Right lobe of liver (tissue), 4 donors: ENCODE data around the gene UBN2.

Source experiments
- POLR2A ChIP-seq: fragments of 450-650 bp; IDR thresholded peaks from one replicate; pipeline ENCODE4 v1.6.1; 2017; ENCODE audit warnings: antibody characterized with exemption, mild to moderate bottlenecking
- TF ChIP-seq, protein P1 (sequence below), 4 donors: fragments of 200-600 bp in 3 of 4; fragments of 450-650 bp in 1 of 4; IDR thresholded peaks; one replicate each; pipeline versions ENCODE4 v1.5.1 to v1.8.0; 2016 to 2022; ENCODE audit warnings: antibody characterized with exemption in 4 of 4, mild to moderate bottlenecking in 2 of 4
- donor health status: DM: no; HTN: no; CAD: no.
- donor health status: DM: no; HTN: no; CAD: no.
- donor health status: DM: no; HTN: yes; CAD: no.

DNA sequence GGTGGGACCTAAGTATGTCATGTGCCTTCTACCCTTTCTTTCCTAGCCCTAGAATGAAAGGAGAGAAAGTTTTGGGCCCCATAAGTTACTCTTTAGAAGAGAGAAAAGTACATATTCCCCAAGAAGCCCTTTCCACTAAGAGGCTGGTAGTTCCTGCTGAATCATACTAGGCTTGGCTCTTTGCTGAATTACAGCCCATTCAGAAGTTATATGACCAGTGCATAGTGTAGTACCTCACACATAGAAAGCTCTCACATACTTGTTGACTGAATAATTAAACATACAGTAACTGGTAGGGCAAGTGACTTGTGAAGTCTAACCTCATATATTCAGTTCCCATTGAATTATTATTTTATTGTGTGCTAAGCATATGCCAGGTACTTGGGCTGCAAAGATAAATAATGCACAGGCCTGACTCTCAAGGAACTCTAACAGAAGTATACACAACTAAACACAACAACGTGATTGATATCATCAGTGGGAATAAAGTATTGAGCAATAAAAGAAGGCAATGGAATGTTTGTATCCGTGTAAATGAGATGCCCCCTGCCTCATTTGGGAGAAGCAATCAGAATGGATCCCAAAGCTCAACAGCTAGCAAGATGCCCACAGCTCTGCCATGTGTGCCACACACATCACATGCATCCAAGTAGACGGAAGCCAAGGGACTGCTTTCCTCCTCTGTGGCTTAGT is 38.9 kb upstream of the UBN2 start:
- TF ChIP-seq, protein P1, sequence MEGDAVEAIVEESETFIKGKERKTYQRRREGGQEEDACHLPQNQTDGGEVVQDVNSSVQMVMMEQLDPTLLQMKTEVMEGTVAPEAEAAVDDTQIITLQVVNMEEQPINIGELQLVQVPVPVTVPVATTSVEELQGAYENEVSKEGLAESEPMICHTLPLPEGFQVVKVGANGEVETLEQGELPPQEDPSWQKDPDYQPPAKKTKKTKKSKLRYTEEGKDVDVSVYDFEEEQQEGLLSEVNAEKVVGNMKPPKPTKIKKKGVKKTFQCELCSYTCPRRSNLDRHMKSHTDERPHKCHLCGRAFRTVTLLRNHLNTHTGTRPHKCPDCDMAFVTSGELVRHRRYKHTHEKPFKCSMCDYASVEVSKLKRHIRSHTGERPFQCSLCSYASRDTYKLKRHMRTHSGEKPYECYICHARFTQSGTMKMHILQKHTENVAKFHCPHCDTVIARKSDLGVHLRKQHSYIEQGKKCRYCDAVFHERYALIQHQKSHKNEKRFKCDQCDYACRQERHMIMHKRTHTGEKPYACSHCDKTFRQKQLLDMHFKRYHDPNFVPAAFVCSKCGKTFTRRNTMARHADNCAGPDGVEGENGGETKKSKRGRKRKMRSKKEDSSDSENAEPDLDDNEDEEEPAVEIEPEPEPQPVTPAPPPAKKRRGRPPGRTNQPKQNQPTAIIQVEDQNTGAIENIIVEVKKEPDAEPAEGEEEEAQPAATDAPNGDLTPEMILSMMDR (IDR thresholded peaks at IDR 0.05): no peak
- no peak for TF ChIP-seq POLR2A
